ENCODE data around the gene FUT9.
A peak's percentile ranks its signal among the peaks of the same experiment; 100 is the strongest.

Gene FUT9

DNA sequence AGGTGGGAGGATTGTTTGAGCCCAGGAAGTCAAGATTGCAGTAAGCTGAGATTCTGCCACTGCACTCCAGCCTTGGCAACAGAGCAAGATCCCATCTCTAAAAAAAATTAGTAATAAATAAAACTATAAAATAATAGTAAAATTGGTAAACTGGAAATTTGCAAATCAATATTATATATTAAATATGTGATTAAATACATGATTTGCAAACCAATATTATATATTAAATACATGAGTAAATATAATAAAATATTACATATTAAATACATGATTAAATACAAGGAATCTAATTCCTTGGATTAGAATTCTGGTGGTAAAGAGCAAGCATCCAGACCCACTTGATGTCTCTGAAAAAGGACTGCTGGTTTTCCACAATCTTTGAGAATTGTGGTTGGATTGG lies 35.8 kb downstream of the FUT9 start:
- no peak for DNase-seq (ENCODE audit: low read depth)
- TF ChIP-seq POLR2A (IDR thresholded peaks at IDR 0.05; ENCODE audit: extremely low read depth, insufficient read length) (no peak), MAX (IDR thresholded peaks at IDR 0.05; ENCODE audit: low read depth, low read length) (no peak), MYC (IDR thresholded peaks at IDR 0.05; ENCODE audit: low read depth, low read length) (no peak)
- TF ChIP-seq, protein P1, sequence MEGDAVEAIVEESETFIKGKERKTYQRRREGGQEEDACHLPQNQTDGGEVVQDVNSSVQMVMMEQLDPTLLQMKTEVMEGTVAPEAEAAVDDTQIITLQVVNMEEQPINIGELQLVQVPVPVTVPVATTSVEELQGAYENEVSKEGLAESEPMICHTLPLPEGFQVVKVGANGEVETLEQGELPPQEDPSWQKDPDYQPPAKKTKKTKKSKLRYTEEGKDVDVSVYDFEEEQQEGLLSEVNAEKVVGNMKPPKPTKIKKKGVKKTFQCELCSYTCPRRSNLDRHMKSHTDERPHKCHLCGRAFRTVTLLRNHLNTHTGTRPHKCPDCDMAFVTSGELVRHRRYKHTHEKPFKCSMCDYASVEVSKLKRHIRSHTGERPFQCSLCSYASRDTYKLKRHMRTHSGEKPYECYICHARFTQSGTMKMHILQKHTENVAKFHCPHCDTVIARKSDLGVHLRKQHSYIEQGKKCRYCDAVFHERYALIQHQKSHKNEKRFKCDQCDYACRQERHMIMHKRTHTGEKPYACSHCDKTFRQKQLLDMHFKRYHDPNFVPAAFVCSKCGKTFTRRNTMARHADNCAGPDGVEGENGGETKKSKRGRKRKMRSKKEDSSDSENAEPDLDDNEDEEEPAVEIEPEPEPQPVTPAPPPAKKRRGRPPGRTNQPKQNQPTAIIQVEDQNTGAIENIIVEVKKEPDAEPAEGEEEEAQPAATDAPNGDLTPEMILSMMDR (IDR thresholded peaks at IDR 0.05; ENCODE audit: low read depth, low read length): no peak
- no peak overlapping the region for H3K4me3 ChIP-seq (ENCODE audit: low read depth, low read length)

GRCh38 chr6:96058082-96058481 lies 42.3 kb downstream of the FUT9 start:
- TF ChIP-seq MAX (IDR thresholded peaks at IDR 0.05; ENCODE audit: low read depth, low read length) (no peak), MYC (IDR thresholded peaks at IDR 0.05; ENCODE audit: low read depth, low read length) (no peak), POLR2A (IDR thresholded peaks at IDR 0.05; ENCODE audit: extremely low read depth, insufficient read length) (no peak)
- TF ChIP-seq, protein P1 (IDR thresholded peaks at IDR 0.05; ENCODE audit: low read depth, low read length): no peak
- no peak overlapping the region for H3K4me3 ChIP-seq (ENCODE audit: low read depth, low read length)
- DNase-seq (ENCODE audit: low read depth): no peak

DNA sequence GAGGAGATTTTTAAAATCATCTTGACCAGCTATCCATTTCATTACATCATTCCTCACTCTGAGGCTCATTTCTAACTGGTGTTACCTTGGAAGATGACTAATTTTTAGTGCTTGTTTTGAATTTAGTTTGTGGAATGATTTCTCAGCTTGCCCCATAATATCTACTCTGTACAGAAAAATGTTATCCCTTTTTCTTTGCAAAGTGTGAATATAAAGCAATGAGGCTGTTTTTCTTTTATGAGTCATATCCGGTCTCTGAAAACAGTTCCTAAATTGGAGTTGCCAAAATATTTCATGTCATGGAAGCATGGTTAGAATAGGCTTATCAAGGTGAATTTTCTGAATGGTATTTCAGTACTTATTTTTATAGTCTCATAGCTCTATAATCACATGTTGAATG lies 43.8 kb downstream of the FUT9 start:
- TF ChIP-seq, protein P1 (IDR thresholded peaks at IDR 0.05; ENCODE audit: low read depth, low read length): no peak
- no peak for TF ChIP-seq MYC (IDR thresholded peaks at IDR 0.05; ENCODE audit: low read depth, low read length)
- TF ChIP-seq MAX (IDR thresholded peaks at IDR 0.05; ENCODE audit: low read depth, low read length): no peak
- TF ChIP-seq POLR2A (IDR thresholded peaks at IDR 0.05; ENCODE audit: extremely low read depth, insufficient read length): no peak
- DNase-seq (ENCODE audit: low read depth): no peak
- no peak overlapping the region for H3K4me3 ChIP-seq (ENCODE audit: low read depth, low read length)

DNA sequence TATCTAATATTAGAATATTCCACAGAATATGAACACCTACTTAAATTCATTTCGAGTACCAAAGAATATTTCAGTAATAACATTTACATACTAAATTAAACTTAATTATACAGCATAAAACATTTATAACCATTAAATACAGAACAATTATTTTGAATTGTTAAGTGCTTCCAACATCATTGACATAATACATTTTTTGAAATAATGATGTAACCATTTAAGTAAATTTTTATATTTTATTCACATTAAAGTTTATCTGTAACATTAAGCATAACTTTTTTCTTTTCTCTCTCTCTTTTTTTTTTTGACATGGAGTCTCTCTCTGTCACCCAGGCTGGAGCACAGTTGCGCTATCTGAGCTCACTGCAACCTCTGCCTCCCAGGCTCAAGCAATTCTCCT lies 44.5 kb downstream of the FUT9 start:
- no peak for DNase-seq (ENCODE audit: low read depth)
- TF ChIP-seq MYC (IDR thresholded peaks at IDR 0.05; ENCODE audit: low read depth, low read length) (no peak), POLR2A (IDR thresholded peaks at IDR 0.05; ENCODE audit: extremely low read depth, insufficient read length) (no peak), MAX (IDR thresholded peaks at IDR 0.05; ENCODE audit: low read depth, low read length) (no peak)
- TF ChIP-seq, protein P1 (IDR thresholded peaks at IDR 0.05; ENCODE audit: low read depth, low read length): no peak
- no peak overlapping the region for H3K4me3 ChIP-seq (ENCODE audit: low read depth, low read length)

GRCh38 chr6:96065213-96065612 lies 49.4 kb downstream of the FUT9 start:
- no peak overlapping the region for H3K4me3 ChIP-seq (ENCODE audit: low read depth, low read length)
- DNase-seq (ENCODE audit: low read depth): no peak
- TF ChIP-seq, protein P1 (IDR thresholded peaks at IDR 0.05; ENCODE audit: low read depth, low read length): no peak
- TF ChIP-seq MYC (IDR thresholded peaks at IDR 0.05; ENCODE audit: low read depth, low read length) (no peak), MAX (IDR thresholded peaks at IDR 0.05; ENCODE audit: low read depth, low read length) (no peak)

GRCh38 chr6:96066376-96066775 lies 50.6 kb downstream of the FUT9 start:
- peak; percentile 2 for DNase-seq (ENCODE audit: low read depth)
- no peak for TF ChIP-seq MAX (IDR thresholded peaks at IDR 0.05; ENCODE audit: low read depth, low read length)
- TF ChIP-seq, protein P1 (IDR thresholded peaks at IDR 0.05; ENCODE audit: low read depth, low read length): no peak
- no peak for TF ChIP-seq POLR2A (IDR thresholded peaks at IDR 0.05; ENCODE audit: extremely low read depth, insufficient read length)
- TF ChIP-seq MYC (IDR thresholded peaks at IDR 0.05; ENCODE audit: low read depth, low read length): no peak
- H3K4me3 ChIP-seq (ENCODE audit: low read depth, low read length): no peak overlapping the region
